Osteocyte (in vitro differentiated cells): ENCODE data around the gene ANKUB1. TPM values are rescaled to one million over a fixed set of nuclear protein-coding genes. Genes with fewer than 3 reads are reported as not detected.

Experiments
- DNase-seq: peaks from one replicate; pipeline ENCODE4 v3.0.0; 2021; ENCODE audit warnings: mixed read lengths; ENCODE audit not compliant: unreplicated experiment; ENCODE audit errors: extremely low spot score
- H3K27ac Mint-ChIP-seq: one replicate; pipeline ENCODE4 v1.8.0; 2021; ENCODE audit warnings: mild to moderate bottlenecking, mixed read lengths; ENCODE audit not compliant: unreplicated experiment
- H3K27me3 Mint-ChIP-seq: one replicate; pipeline ENCODE4 v1.8.0; 2021; ENCODE audit warnings: mixed read lengths; ENCODE audit not compliant: unreplicated experiment
- H3K36me3 Mint-ChIP-seq: one replicate; pipeline ENCODE4 v1.8.0; 2021; ENCODE audit warnings: mixed read lengths; ENCODE audit not compliant: unreplicated experiment
- H3K4me1 Mint-ChIP-seq: one replicate; pipeline ENCODE4 v1.8.0; 2021; ENCODE audit warnings: mixed read lengths; ENCODE audit not compliant: unreplicated experiment
- H3K4me3 Mint-ChIP-seq: one replicate; pipeline ENCODE4 v1.8.0; 2021; ENCODE audit warnings: mild to moderate bottlenecking, moderate library complexity, mixed read lengths; ENCODE audit not compliant: unreplicated experiment
- H3K9me3 Mint-ChIP-seq: one replicate; pipeline ENCODE4 v1.8.0; 2021; ENCODE audit warnings: mixed read lengths; ENCODE audit not compliant: unreplicated experiment
- CTCF ChIP-seq: fragments of 200-600 bp; sonication (generic); IDR thresholded peaks from 2 replicates; pipeline ENCODE4 v1.5.0; 2021; ENCODE audit warnings: antibody characterized with exemption, mild to moderate bottlenecking, moderate library complexity
- total RNA-seq: library from RNA; stranded (reverse); gene quantifications from 2 replicates; pipeline ENCODE4 v1.2.1, GENCODE V29; 2021

ANKUB1 gene
- total RNA-seq, 1 donor from 2014 or later: not detected

- Mint-ChIP-seq H3K9me3 (no peaks in the 10 kb centered on the region), H3K4me1 (peaks cover 29% of the 10 kb centered on the region), H3K27me3 (no peaks in the 10 kb centered on the region), H3K36me3 (no peaks in the 10 kb centered on the region), H3K4me3 (peak overlapping the region; percentile 95), H3K27ac (no peak overlapping the region)
- no peak for TF ChIP-seq CTCF
- DNase-seq: no peak
Measured at GRCh38 chr3:149815321-149815720, 23.0 kb upstream of the ANKUB1 start.

- Mint-ChIP-seq H3K9me3 (no peaks in the 10 kb centered on the region), H3K27ac (peak overlapping the region; percentile 99), H3K27me3 (peaks cover 5% of the 10 kb centered on the region), H3K4me3 (peak overlapping the region; percentile 95), H3K4me1 (peaks cover 29% of the 10 kb centered on the region), H3K36me3 (no peaks in the 10 kb centered on the region)
- DNase-seq: no peak
- no peak for TF ChIP-seq CTCF
Measured at GRCh38 chr3:149813367-149814281, 21.3 kb upstream of the ANKUB1 start.

- peak within 1 kb of the TSS; percentile 95 for H3K4me3 Mint-ChIP-seq
- H3K27ac Mint-ChIP-seq: peak within 1 kb of the TSS; percentile 99
- TF ChIP-seq CTCF: no peak
- DNase-seq: peak; percentile 96
- peaks cover 8% of the 10 kb centered on the region for H3K27me3 Mint-ChIP-seq
- peaks cover 32% of the 10 kb centered on the region for H3K4me1 Mint-ChIP-seq
- H3K36me3 Mint-ChIP-seq: no peaks in the 10 kb centered on the region
- no peaks in the 10 kb centered on the region for H3K9me3 Mint-ChIP-seq
Measured at GRCh38 chr3:149812606-149813366, 20.4 kb upstream of the ANKUB1 start, which contains the start of gene RNF13. Gene RNF13 (plus strand): TSS chr3:149813215. CDS start chr3:149846027, 32,812 bp downstream.

GRCh38 chr3:149812165-149812605 lies 19.8 kb upstream of the ANKUB1 start:
- no peaks in the 10 kb centered on the region for H3K9me3 Mint-ChIP-seq
- H3K36me3 Mint-ChIP-seq: no peaks in the 10 kb centered on the region
- peak overlapping the region; percentile 95 for H3K4me3 Mint-ChIP-seq
- no peak for DNase-seq
- no peak for TF ChIP-seq CTCF
- H3K27ac Mint-ChIP-seq: peak overlapping the region; percentile 99
- H3K4me1 Mint-ChIP-seq: peaks cover 32% of the 10 kb centered on the region
- H3K27me3 Mint-ChIP-seq: peaks cover 8% of the 10 kb centered on the region

GRCh38 chr3:149810846-149811245 lies 18.5 kb upstream of the ANKUB1 start:
- Mint-ChIP-seq H3K4me1 (peaks cover 27% of the 10 kb centered on the region), H3K36me3 (no peaks in the 10 kb centered on the region), H3K4me3 (no peak overlapping the region), H3K9me3 (no peaks in the 10 kb centered on the region), H3K27ac (no peak overlapping the region), H3K27me3 (peaks cover 21% of the 10 kb centered on the region)
- TF ChIP-seq CTCF: no peak
- DNase-seq: no peak
